ENCODE results near the gene VSX1.

VSX1 gene

GRCh38 chr20:25046736-25047666 is 34.9 kb downstream of the VSX1 start:
- H3K4me1 ChIP-seq (ENCODE audit: control insufficient read depth, insufficient read depth, low read length), result no peaks in the 10 kb centered on the region
- no peak overlapping the region for H3K9ac ChIP-seq (ENCODE audit: low read depth, low read length)
- H3K4me3 ChIP-seq (ENCODE audit: low read depth, low read length), result no peak overlapping the region
- H3K27me3 ChIP-seq (ENCODE audit: control insufficient read depth, insufficient read depth, low read length), result no peaks in the 10 kb centered on the region
- no peaks in the 10 kb centered on the region for H3K36me3 ChIP-seq (ENCODE audit: control insufficient read depth, insufficient read depth, low read length)
- H3K9me3 ChIP-seq (ENCODE audit: control insufficient read depth, insufficient read depth, low read length), result no peaks in the 10 kb centered on the region

- H3K9me3 ChIP-seq (ENCODE audit: control insufficient read depth, insufficient read depth, low read length), result no peaks in the 10 kb centered on the region
- no peaks in the 10 kb centered on the region for H3K27me3 ChIP-seq (ENCODE audit: control insufficient read depth, insufficient read depth, low read length)
- no peak overlapping the region for H3K4me3 ChIP-seq (ENCODE audit: low read depth, low read length)
- no peak overlapping the region for H3K9ac ChIP-seq (ENCODE audit: low read depth, low read length)
- no peaks in the 10 kb centered on the region for H3K4me1 ChIP-seq (ENCODE audit: control insufficient read depth, insufficient read depth, low read length)
- no peaks in the 10 kb centered on the region for H3K36me3 ChIP-seq (ENCODE audit: control insufficient read depth, insufficient read depth, low read length)
Measured at GRCh38 chr20:25046181-25046641, 35.7 kb downstream of the VSX1 start.

- Histone ChIP-seq H3K9ac (ENCODE audit: low read depth, low read length) (no peak overlapping the region), H3K36me3 (ENCODE audit: control insufficient read depth, insufficient read depth, low read length) (no peaks in the 10 kb centered on the region), H3K4me3 (ENCODE audit: low read depth, low read length) (no peak overlapping the region), H3K4me1 (ENCODE audit: control insufficient read depth, insufficient read depth, low read length) (no peaks in the 10 kb centered on the region), H3K27me3 (ENCODE audit: control insufficient read depth, insufficient read depth, low read length) (no peaks in the 10 kb centered on the region), H3K9me3 (ENCODE audit: control insufficient read depth, insufficient read depth, low read length) (no peaks in the 10 kb centered on the region)
Measured at GRCh38 chr20:25045343-25045712, 36.6 kb downstream of the VSX1 start.

GRCh38 chr20:25044660-25045342 is 37.1 kb downstream of the VSX1 start:
- Histone ChIP-seq H3K9me3 (ENCODE audit: control insufficient read depth, insufficient read depth, low read length) (no peaks in the 10 kb centered on the region), H3K36me3 (ENCODE audit: control insufficient read depth, insufficient read depth, low read length) (no peaks in the 10 kb centered on the region), H3K27me3 (ENCODE audit: control insufficient read depth, insufficient read depth, low read length) (no peaks in the 10 kb centered on the region), H3K4me3 (ENCODE audit: low read depth, low read length) (no peak overlapping the region), H3K9ac (ENCODE audit: low read depth, low read length) (no peak overlapping the region), H3K4me1 (ENCODE audit: control insufficient read depth, insufficient read depth, low read length) (no peaks in the 10 kb centered on the region)

- Histone ChIP-seq H3K4me3 (ENCODE audit: low read depth, low read length) (no peak overlapping the region), H3K9me3 (ENCODE audit: control insufficient read depth, insufficient read depth, low read length) (no peaks in the 10 kb centered on the region), H3K27me3 (ENCODE audit: control insufficient read depth, insufficient read depth, low read length) (no peaks in the 10 kb centered on the region), H3K4me1 (ENCODE audit: control insufficient read depth, insufficient read depth, low read length) (no peaks in the 10 kb centered on the region), H3K9ac (ENCODE audit: low read depth, low read length) (no peak overlapping the region), H3K36me3 (ENCODE audit: control insufficient read depth, insufficient read depth, low read length) (no peaks in the 10 kb centered on the region)
Measured at GRCh38 chr20:25044261-25044560, 37.7 kb downstream of the VSX1 start.

- H3K4me1 ChIP-seq (ENCODE audit: control insufficient read depth, insufficient read depth, low read length), result no peaks in the 10 kb centered on the region
Measured at GRCh38 chr20:25043499-25044260, 38.3 kb downstream of the VSX1 start.

GRCh38 chr20:25042531-25043498 is 39.1 kb downstream of the VSX1 start:
- H3K9me3 ChIP-seq (ENCODE audit: control insufficient read depth, insufficient read depth, low read length), result no peaks in the 10 kb centered on the region
- H3K4me3 ChIP-seq (ENCODE audit: low read depth, low read length), result no peak overlapping the region
- no peak overlapping the region for H3K9ac ChIP-seq (ENCODE audit: low read depth, low read length)
- H3K27me3 ChIP-seq (ENCODE audit: control insufficient read depth, insufficient read depth, low read length), result no peaks in the 10 kb centered on the region
- no peaks in the 10 kb centered on the region for H3K36me3 ChIP-seq (ENCODE audit: control insufficient read depth, insufficient read depth, low read length)
- H3K4me1 ChIP-seq (ENCODE audit: control insufficient read depth, insufficient read depth, low read length), result no peaks in the 10 kb centered on the region

More at GRCh38 chr20:25043499-25044260, 38.3 kb downstream of the VSX1 start:
- Histone ChIP-seq H3K36me3 (ENCODE audit: control insufficient read depth, insufficient read depth, low read length) (no peaks in the 10 kb centered on the region), H3K4me3 (ENCODE audit: low read depth, low read length) (no peak overlapping the region), H3K9ac (ENCODE audit: low read depth, low read length) (no peak overlapping the region), H3K9me3 (ENCODE audit: control insufficient read depth, insufficient read depth, low read length) (no peaks in the 10 kb centered on the region), H3K27me3 (ENCODE audit: control insufficient read depth, insufficient read depth, low read length) (no peaks in the 10 kb centered on the region)

- Histone ChIP-seq H3K36me3 (ENCODE audit: control insufficient read depth, insufficient read depth, low read length) (no peaks in the 10 kb centered on the region), H3K9ac (ENCODE audit: low read depth, low read length) (no peak overlapping the region), H3K4me1 (ENCODE audit: control insufficient read depth, insufficient read depth, low read length) (no peaks in the 10 kb centered on the region), H3K4me3 (ENCODE audit: low read depth, low read length) (no peak overlapping the region), H3K27me3 (ENCODE audit: control insufficient read depth, insufficient read depth, low read length) (no peaks in the 10 kb centered on the region), H3K9me3 (ENCODE audit: control insufficient read depth, insufficient read depth, low read length) (no peaks in the 10 kb centered on the region)
Measured at GRCh38 chr20:25041813-25042530, 40.0 kb downstream of the VSX1 start.

- Histone ChIP-seq H3K4me3 (ENCODE audit: low read depth, low read length) (no peak overlapping the region), H3K4me1 (ENCODE audit: control insufficient read depth, insufficient read depth, low read length) (no peaks in the 10 kb centered on the region), H3K9ac (ENCODE audit: low read depth, low read length) (no peak overlapping the region), H3K27me3 (ENCODE audit: control insufficient read depth, insufficient read depth, low read length) (no peaks in the 10 kb centered on the region), H3K9me3 (ENCODE audit: control insufficient read depth, insufficient read depth, low read length) (no peaks in the 10 kb centered on the region), H3K36me3 (ENCODE audit: control insufficient read depth, insufficient read depth, low read length) (no peaks in the 10 kb centered on the region)
Measured at GRCh38 chr20:25040438-25040831, 41.5 kb downstream of the VSX1 start.

GRCh38 chr20:25039697-25040437 is 42.1 kb downstream of the VSX1 start:
- Histone ChIP-seq H3K4me3 (ENCODE audit: low read depth, low read length) (no peak overlapping the region), H3K27me3 (ENCODE audit: control insufficient read depth, insufficient read depth, low read length) (no peaks in the 10 kb centered on the region), H3K4me1 (ENCODE audit: control insufficient read depth, insufficient read depth, low read length) (no peaks in the 10 kb centered on the region), H3K9me3 (ENCODE audit: control insufficient read depth, insufficient read depth, low read length) (no peaks in the 10 kb centered on the region), H3K36me3 (ENCODE audit: control insufficient read depth, insufficient read depth, low read length) (no peaks in the 10 kb centered on the region), H3K9ac (ENCODE audit: low read depth, low read length) (no peak overlapping the region)
